Measurements from ENCODE around the gene POLR2F. TPM values are rescaled to one million over a fixed set of nuclear protein-coding genes. Genes with fewer than 3 reads are reported as not detected.
A peak's percentile ranks its signal among the peaks of the same experiment; 100 is the strongest.

Gene POLR2F
- total RNA-seq, 6 donors from 2014 or later, result 48.9 to 152 (median 71.7) TPM

DNA sequence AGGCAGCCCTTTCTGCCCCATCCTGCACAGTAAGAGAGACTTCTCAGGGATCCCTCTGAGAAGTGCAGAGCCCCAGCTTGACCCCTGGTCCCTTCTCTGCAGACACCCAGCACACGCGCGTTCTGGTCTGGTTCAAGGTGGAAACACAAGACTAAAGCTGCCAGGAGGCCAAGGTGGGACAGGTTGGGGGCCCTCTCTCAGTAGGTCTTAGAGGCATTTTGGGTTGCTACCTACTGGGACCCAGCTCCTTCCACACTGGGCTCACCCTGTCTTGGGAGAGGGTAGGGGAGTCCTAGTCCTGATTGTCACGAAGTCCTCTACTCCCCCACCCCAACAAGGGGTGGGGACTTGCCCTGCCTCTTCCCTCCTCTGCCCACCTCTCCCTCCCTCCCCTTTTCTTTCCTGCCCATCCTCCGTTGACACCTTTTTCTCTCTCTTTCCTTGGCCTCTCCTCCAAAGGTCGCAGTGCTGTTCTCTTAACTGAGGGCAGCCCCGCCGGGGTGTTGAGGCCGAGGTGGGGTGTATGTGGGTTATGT, 31.6 kb downstream of the POLR2F start:
- TF ChIP-seq POLR2A (IDR thresholded peaks at IDR 0.05), result no peak
- TF ChIP-seq, protein P1, sequence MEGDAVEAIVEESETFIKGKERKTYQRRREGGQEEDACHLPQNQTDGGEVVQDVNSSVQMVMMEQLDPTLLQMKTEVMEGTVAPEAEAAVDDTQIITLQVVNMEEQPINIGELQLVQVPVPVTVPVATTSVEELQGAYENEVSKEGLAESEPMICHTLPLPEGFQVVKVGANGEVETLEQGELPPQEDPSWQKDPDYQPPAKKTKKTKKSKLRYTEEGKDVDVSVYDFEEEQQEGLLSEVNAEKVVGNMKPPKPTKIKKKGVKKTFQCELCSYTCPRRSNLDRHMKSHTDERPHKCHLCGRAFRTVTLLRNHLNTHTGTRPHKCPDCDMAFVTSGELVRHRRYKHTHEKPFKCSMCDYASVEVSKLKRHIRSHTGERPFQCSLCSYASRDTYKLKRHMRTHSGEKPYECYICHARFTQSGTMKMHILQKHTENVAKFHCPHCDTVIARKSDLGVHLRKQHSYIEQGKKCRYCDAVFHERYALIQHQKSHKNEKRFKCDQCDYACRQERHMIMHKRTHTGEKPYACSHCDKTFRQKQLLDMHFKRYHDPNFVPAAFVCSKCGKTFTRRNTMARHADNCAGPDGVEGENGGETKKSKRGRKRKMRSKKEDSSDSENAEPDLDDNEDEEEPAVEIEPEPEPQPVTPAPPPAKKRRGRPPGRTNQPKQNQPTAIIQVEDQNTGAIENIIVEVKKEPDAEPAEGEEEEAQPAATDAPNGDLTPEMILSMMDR (IDR thresholded peaks at IDR 0.05), result no peak
- TF ChIP-seq POLR2AphosphoS5 (IDR thresholded peaks at IDR 0.05), result no peak
- no peak for TF ChIP-seq EP300 (IDR thresholded peaks at IDR 0.05)
- peaks cover 0 to 4% (median 2%) of the 10 kb centered on the region in 4 donors for H3K36me3 ChIP-seq
- H3K4me3 ChIP-seq, result no peak overlapping the region
- no peaks in the 10 kb centered on the region for H3K9me3 ChIP-seq
- no peaks in the 10 kb centered on the region for H3K27me3 ChIP-seq
- H3K4me1 ChIP-seq, result peaks cover 0 to 2% (median 0%) of the 10 kb centered on the region in 4 donors
- no peak overlapping the region for H3K27ac ChIP-seq
- DNase-seq (no peak), ATAC-seq (ENCODE audit: low FRiP score in 2 of 2) (no peak)
- WGBS, 2 donors, result 89 to 91% methylated on average over 9 of the region's 9 CpGs

GRCh38 chr22:37985751-37986281, 32.3 kb downstream of the POLR2F start:
- Histone ChIP-seq H3K27ac (no peak overlapping the region), H3K9me3 (no peaks in the 10 kb centered on the region), H3K4me1 (peaks cover 0 to 6% (median 0%) of the 10 kb centered on the region in 4 donors), H3K36me3 (peaks cover 0 to 4% (median 2%) of the 10 kb centered on the region in 4 donors), H3K27me3 (no peaks in the 10 kb centered on the region), H3K4me3 (no peak overlapping the region)
- WGBS, 2 donors, result 85 to 89% methylated on average over 27 of the region's 27 CpGs
- ATAC-seq (ENCODE audit: low FRiP score in 2 of 2) (no peak), DNase-seq (peak in 1 of 2 donors; percentile 77)
- TF ChIP-seq POLR2AphosphoS5 (IDR thresholded peaks at IDR 0.05) (no peak), EP300 (IDR thresholded peaks at IDR 0.05) (no peak), POLR2A (IDR thresholded peaks at IDR 0.05) (no peak)
- TF ChIP-seq, protein P1 (IDR thresholded peaks at IDR 0.05), result no peak

DNA sequence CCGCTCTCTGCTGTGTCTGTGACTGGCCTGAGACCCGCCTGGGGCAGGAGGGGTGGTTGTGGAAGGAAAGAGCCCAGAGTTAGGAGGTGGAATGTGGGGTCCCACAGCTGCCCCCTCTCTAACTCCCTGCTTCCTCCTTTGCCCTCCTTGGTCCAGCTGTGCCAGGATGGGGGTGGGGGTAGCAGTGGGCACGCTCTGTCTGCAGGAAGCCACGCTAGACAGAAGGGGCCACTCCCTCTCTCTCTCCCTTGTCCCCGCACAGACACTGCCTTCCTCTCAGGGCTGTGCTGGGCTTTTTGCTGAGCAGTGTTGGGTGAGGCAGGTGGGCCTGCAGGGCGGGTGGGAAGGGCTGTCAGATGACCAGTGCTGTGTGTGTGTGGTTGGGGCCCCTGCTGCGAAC, 32.9 kb downstream of the POLR2F start:
- no peak for ATAC-seq (ENCODE audit: low FRiP score in 2 of 2)
- Histone ChIP-seq H3K9me3 (no peaks in the 10 kb centered on the region), H3K4me1 (peaks cover 0 to 6% (median 0%) of the 10 kb centered on the region in 4 donors), H3K27ac (no peak overlapping the region), H3K36me3 (peaks cover 0 to 4% (median 2%) of the 10 kb centered on the region in 4 donors), H3K27me3 (no peaks in the 10 kb centered on the region), H3K4me3 (no peak overlapping the region)
- 60 to 69% methylated on average over 5 of the region's 7 CpGs for WGBS, 2 donors
- DNase-seq, result no peak
- no peak for TF ChIP-seq EP300 (IDR thresholded peaks at IDR 0.05)
- TF ChIP-seq POLR2A (IDR thresholded peaks at IDR 0.05), result no peak
- no peak for TF ChIP-seq POLR2AphosphoS5 (IDR thresholded peaks at IDR 0.05)
- TF ChIP-seq, protein P1 (IDR thresholded peaks at IDR 0.05), result no peak

- no peak overlapping the region for H3K4me3 ChIP-seq
- H3K9me3 ChIP-seq, result no peaks in the 10 kb centered on the region
- no peak for TF ChIP-seq POLR2AphosphoS5 (IDR thresholded peaks at IDR 0.05)
- TF ChIP-seq, protein P1 (IDR thresholded peaks at IDR 0.05), result no peak
- TF ChIP-seq POLR2A (IDR thresholded peaks at IDR 0.05), result no peak
- no peak for TF ChIP-seq EP300 (IDR thresholded peaks at IDR 0.05)
- no peak overlapping the region for H3K27ac ChIP-seq
- WGBS, 2 donors, result 94 to 96% methylated on average over 11 to 14 of the region's 14 CpGs
- H3K27me3 ChIP-seq, result no peaks in the 10 kb centered on the region
- no peak for DNase-seq
- H3K36me3 ChIP-seq, result peaks cover 0 to 4% (median 2%) of the 10 kb centered on the region in 4 donors
- peaks cover 0 to 6% (median 1%) of the 10 kb centered on the region in 4 donors for H3K4me1 ChIP-seq
- no peak for ATAC-seq (ENCODE audit: low FRiP score in 2 of 2)
Measured at GRCh38 chr22:37989146-37990045, 35.9 kb downstream of the POLR2F start.
